Astrocyte of the hippocampus (primary cell): ENCODE results near the gene BABAM2.
A peak's percentile ranks its signal among the peaks of the same experiment; 100 is the strongest.
"Not testable (repeated sequence)": the region's sequence is repeated elsewhere in the genome, so short reads cannot be mapped to it uniquely, and the experiment has no call there.

Experiments
- DNase-seq: peaks from one replicate; pipeline ENCODE4 v3.0.0; 2011; ENCODE audit warnings: low read depth, low spot score

The BABAM2 gene

GRCh38 chr2:28113771-28114170 lies 223.2 kb downstream of the BABAM2 start:
- DNase-seq, result not testable (repeated sequence)

GRCh38 chr2:28117104-28117596 lies 226.6 kb downstream of the BABAM2 start:
- peak; percentile 37 for DNase-seq

- no peak for DNase-seq
Measured at GRCh38 chr2:28119631-28120030, 229.1 kb downstream of the BABAM2 start.

- DNase-seq, result no peak
Measured at GRCh38 chr2:28128281-28128950, 237.9 kb downstream of the BABAM2 start.

GRCh38 chr2:28129955-28130695 lies 239.6 kb downstream of the BABAM2 start:
- DNase-seq, result peak; percentile 57

- DNase-seq, result no peak
Measured at GRCh38 chr2:28133778-28134177, 243.2 kb downstream of the BABAM2 start.

GRCh38 chr2:28134262-28134812 lies 243.8 kb downstream of the BABAM2 start:
- no peak for DNase-seq

- DNase-seq, result no peak
Measured at GRCh38 chr2:28134857-28135256, 244.3 kb downstream of the BABAM2 start.

- no peak for DNase-seq
Measured at GRCh38 chr2:28135324-28135723, 244.8 kb downstream of the BABAM2 start.

GRCh38 chr2:28135799-28136198 lies 245.3 kb downstream of the BABAM2 start:
- no peak for DNase-seq

GRCh38 chr2:28136556-28136955 lies 246.0 kb downstream of the BABAM2 start:
- DNase-seq, result no peak

GRCh38 chr2:28137221-28137620 lies 246.7 kb downstream of the BABAM2 start:
- peak; percentile 74 for DNase-seq

- DNase-seq, result no peak
Measured at GRCh38 chr2:28142386-28142785, 251.9 kb downstream of the BABAM2 start.

GRCh38 chr2:28148000-28148399 lies 257.5 kb downstream of the BABAM2 start:
- no peak for DNase-seq

GRCh38 chr2:28148566-28148965 lies 258.0 kb downstream of the BABAM2 start:
- no peak for DNase-seq

GRCh38 chr2:28150236-28150915 lies 259.8 kb downstream of the BABAM2 start:
- no peak for DNase-seq

- no peak for DNase-seq
Measured at GRCh38 chr2:28150994-28151393, 260.5 kb downstream of the BABAM2 start.

GRCh38 chr2:28152585-28153280 lies 262.2 kb downstream of the BABAM2 start:
- DNase-seq, result peak; percentile 65

GRCh38 chr2:28153851-28154250 lies 263.3 kb downstream of the BABAM2 start:
- no peak for DNase-seq

GRCh38 chr2:28155086-28155485 lies 264.6 kb downstream of the BABAM2 start:
- DNase-seq, result no peak

GRCh38 chr2:28155627-28156026 lies 265.1 kb downstream of the BABAM2 start:
- DNase-seq, result no peak

- peak; percentile 43 for DNase-seq
Measured at GRCh38 chr2:28158791-28159190, 268.3 kb downstream of the BABAM2 start.
